ENCODE results near the gene CASS4. TPM values are rescaled to one million over a fixed set of nuclear protein-coding genes. Genes with fewer than 3 reads are reported as not detected.

The CASS4 gene
- total RNA-seq, 1 donor from 2014 or later, result 2.3 TPM

GRCh38 chr20:56392881-56393482, 19.1 kb upstream of the CASS4 start:
- H4K20me1 ChIP-seq (ENCODE audit: insufficient read depth, low read length), result peaks cover 9% of the 10 kb centered on the region
- H3K36me3 ChIP-seq (ENCODE audit: insufficient read depth, low read length), result peaks cover 37% of the 10 kb centered on the region
- peak overlapping the region; percentile 97 for H3K4me2 ChIP-seq (ENCODE audit: low read length)
- H3K27ac Mint-ChIP-seq (ENCODE audit: unreplicated experiment), result no peak overlapping the region
- no peak overlapping the region for H3K4me3 Mint-ChIP-seq (ENCODE audit: unreplicated experiment)
- H3K9me3 Mint-ChIP-seq (ENCODE audit: unreplicated experiment), result no peaks in the 10 kb centered on the region
- FAIRE-seq (no peak), DNase-seq (ENCODE audit: low read depth) (no peak)
- peaks cover 2% of the 10 kb centered on the region for H3K36me3 Mint-ChIP-seq (ENCODE audit: low read depth, unreplicated experiment)
- peak overlapping the region; percentile 79 for H2AFZ ChIP-seq (ENCODE audit: low read depth, low read length)
- H3K4me3 ChIP-seq (ENCODE audit: insufficient read depth, low read depth, low read length), result peak overlapping the region; percentile 96
- TF ChIP-seq EZH2 (IDR thresholded peaks at IDR 0.05; ENCODE audit: insufficient read depth, low read length), result no peak
- TF ChIP-seq, protein P1, sequence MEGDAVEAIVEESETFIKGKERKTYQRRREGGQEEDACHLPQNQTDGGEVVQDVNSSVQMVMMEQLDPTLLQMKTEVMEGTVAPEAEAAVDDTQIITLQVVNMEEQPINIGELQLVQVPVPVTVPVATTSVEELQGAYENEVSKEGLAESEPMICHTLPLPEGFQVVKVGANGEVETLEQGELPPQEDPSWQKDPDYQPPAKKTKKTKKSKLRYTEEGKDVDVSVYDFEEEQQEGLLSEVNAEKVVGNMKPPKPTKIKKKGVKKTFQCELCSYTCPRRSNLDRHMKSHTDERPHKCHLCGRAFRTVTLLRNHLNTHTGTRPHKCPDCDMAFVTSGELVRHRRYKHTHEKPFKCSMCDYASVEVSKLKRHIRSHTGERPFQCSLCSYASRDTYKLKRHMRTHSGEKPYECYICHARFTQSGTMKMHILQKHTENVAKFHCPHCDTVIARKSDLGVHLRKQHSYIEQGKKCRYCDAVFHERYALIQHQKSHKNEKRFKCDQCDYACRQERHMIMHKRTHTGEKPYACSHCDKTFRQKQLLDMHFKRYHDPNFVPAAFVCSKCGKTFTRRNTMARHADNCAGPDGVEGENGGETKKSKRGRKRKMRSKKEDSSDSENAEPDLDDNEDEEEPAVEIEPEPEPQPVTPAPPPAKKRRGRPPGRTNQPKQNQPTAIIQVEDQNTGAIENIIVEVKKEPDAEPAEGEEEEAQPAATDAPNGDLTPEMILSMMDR (IDR thresholded peaks at IDR 0.05; ENCODE audit: insufficient read depth, low read depth, low read length), result no peak
- no peaks in the 10 kb centered on the region for H3K9me3 ChIP-seq (ENCODE audit: insufficient read depth, low read depth, low read length)
- peaks cover 13% of the 10 kb centered on the region for H3K4me1 Mint-ChIP-seq (ENCODE audit: low read depth, unreplicated experiment)
- H3K79me2 ChIP-seq (ENCODE audit: insufficient read depth, low read length), result peaks cover 74% of the 10 kb centered on the region
- peak overlapping the region; percentile 95 for H3K9ac ChIP-seq (ENCODE audit: low read length)
- no peaks in the 10 kb centered on the region for H3K27me3 ChIP-seq (ENCODE audit: insufficient read depth, low read length)
- peaks cover 18% of the 10 kb centered on the region for H3K4me1 ChIP-seq (ENCODE audit: insufficient read depth, low read length)
- H3K27ac ChIP-seq (ENCODE audit: low read depth, low read length), result peak overlapping the region; percentile 95
- H3K27me3 Mint-ChIP-seq (ENCODE audit: low read depth, unreplicated experiment), result no peaks in the 10 kb centered on the region

DNA sequence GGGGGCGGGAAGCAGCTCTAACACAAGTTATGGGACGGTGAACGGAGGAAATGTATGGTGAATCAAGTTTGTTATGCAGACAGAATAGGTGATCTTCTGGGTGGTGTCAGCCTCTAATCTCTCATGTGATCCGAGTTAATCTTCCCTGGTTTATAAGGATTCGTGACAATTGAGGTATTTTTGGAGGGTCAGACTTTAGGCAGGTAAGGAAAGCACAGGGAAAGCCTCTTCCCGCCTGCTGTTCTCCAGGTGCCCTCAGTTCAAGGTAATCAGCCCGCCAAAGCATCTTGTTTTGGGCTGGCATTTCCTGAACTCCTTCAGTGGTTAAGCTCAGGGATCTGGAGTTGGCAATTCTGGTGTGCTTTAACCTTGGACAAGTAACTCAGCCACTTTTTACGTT, 18.4 kb upstream of the CASS4 start:
- FAIRE-seq (no peak), DNase-seq (ENCODE audit: low read depth) (no peak)
- Histone ChIP-seq H3K79me2 (ENCODE audit: insufficient read depth, low read length) (peaks cover 67% of the 10 kb centered on the region), H3K4me1 (ENCODE audit: insufficient read depth, low read length) (peaks cover 18% of the 10 kb centered on the region), H3K36me3 (ENCODE audit: insufficient read depth, low read length) (peaks cover 39% of the 10 kb centered on the region), H3K4me2 (ENCODE audit: low read length) (peak overlapping the region; percentile 97), H4K20me1 (ENCODE audit: insufficient read depth, low read length) (peaks cover 9% of the 10 kb centered on the region), H3K27me3 (ENCODE audit: insufficient read depth, low read length) (no peaks in the 10 kb centered on the region), H3K4me3 (ENCODE audit: insufficient read depth, low read depth, low read length) (peak overlapping the region; percentile 96), H3K27ac (ENCODE audit: low read depth, low read length) (peak overlapping the region; percentile 95), H3K9me3 (ENCODE audit: insufficient read depth, low read depth, low read length) (no peaks in the 10 kb centered on the region), H3K9ac (ENCODE audit: low read length) (peak overlapping the region; percentile 95), H2AFZ (ENCODE audit: low read depth, low read length) (no peak overlapping the region)
- Mint-ChIP-seq H3K9me3 (ENCODE audit: unreplicated experiment) (no peaks in the 10 kb centered on the region), H3K4me3 (ENCODE audit: unreplicated experiment) (no peak overlapping the region), H3K27ac (ENCODE audit: unreplicated experiment) (peak overlapping the region; percentile 2), H3K4me1 (ENCODE audit: low read depth, unreplicated experiment) (peaks cover 13% of the 10 kb centered on the region), H3K36me3 (ENCODE audit: low read depth, unreplicated experiment) (peaks cover 2% of the 10 kb centered on the region), H3K27me3 (ENCODE audit: low read depth, unreplicated experiment) (no peaks in the 10 kb centered on the region)
- TF ChIP-seq EZH2 (IDR thresholded peaks at IDR 0.05; ENCODE audit: insufficient read depth, low read length), result no peak
- TF ChIP-seq, protein P1 (IDR thresholded peaks at IDR 0.05; ENCODE audit: insufficient read depth, low read depth, low read length), result no peak

DNA sequence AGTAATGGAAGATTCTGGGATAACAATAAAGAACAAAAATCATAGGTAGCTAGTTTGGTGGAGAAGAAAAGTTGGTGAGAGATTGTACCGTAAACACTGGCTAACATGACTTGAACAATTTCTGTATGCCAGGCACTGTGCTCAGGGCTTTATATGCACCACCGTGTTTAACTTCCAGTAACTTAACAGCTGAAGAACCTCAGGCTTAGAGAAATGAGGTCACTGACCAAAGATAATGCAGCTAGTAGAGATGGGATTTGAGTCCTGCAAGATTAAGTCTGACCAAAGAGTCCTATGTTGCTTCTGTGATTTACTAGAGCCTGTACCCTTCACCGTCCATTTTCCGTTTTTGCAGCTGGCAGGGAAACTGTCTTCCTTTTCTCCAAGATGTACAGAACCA, 16.9 kb upstream of the CASS4 start:
- Mint-ChIP-seq H3K9me3 (ENCODE audit: unreplicated experiment) (no peaks in the 10 kb centered on the region), H3K27me3 (ENCODE audit: low read depth, unreplicated experiment) (no peaks in the 10 kb centered on the region), H3K4me3 (ENCODE audit: unreplicated experiment) (no peak overlapping the region), H3K27ac (ENCODE audit: unreplicated experiment) (no peak overlapping the region), H3K36me3 (ENCODE audit: low read depth, unreplicated experiment) (peaks cover 2% of the 10 kb centered on the region), H3K4me1 (ENCODE audit: low read depth, unreplicated experiment) (peaks cover 13% of the 10 kb centered on the region)
- H3K36me3 ChIP-seq (ENCODE audit: insufficient read depth, low read length), result peaks cover 45% of the 10 kb centered on the region
- DNase-seq (ENCODE audit: low read depth), result no peak
- FAIRE-seq, result no peak
- no peak overlapping the region for H3K4me2 ChIP-seq (ENCODE audit: low read length)
- H3K9me3 ChIP-seq (ENCODE audit: insufficient read depth, low read depth, low read length), result no peaks in the 10 kb centered on the region
- H4K20me1 ChIP-seq (ENCODE audit: insufficient read depth, low read length), result peaks cover 11% of the 10 kb centered on the region
- no peak overlapping the region for H3K27ac ChIP-seq (ENCODE audit: low read depth, low read length)
- H3K27me3 ChIP-seq (ENCODE audit: insufficient read depth, low read length), result no peaks in the 10 kb centered on the region
- peaks cover 18% of the 10 kb centered on the region for H3K4me1 ChIP-seq (ENCODE audit: insufficient read depth, low read length)
- peaks cover 52% of the 10 kb centered on the region for H3K79me2 ChIP-seq (ENCODE audit: insufficient read depth, low read length)
- H3K9ac ChIP-seq (ENCODE audit: low read length), result no peak overlapping the region
- H3K4me3 ChIP-seq (ENCODE audit: insufficient read depth, low read depth, low read length), result no peak overlapping the region
- H2AFZ ChIP-seq (ENCODE audit: low read depth, low read length), result no peak overlapping the region
- no peak for TF ChIP-seq EZH2 (IDR thresholded peaks at IDR 0.05; ENCODE audit: insufficient read depth, low read length)
- TF ChIP-seq, protein P1 (IDR thresholded peaks at IDR 0.05; ENCODE audit: insufficient read depth, low read depth, low read length), result no peak

All from astrocyte (in vitro differentiated cells and primary cell).